GM21447 (cell line): Measurements from ENCODE around the gene SVIL.
"Not testable (repeated sequence)": the region's sequence is repeated elsewhere in the genome, so short reads cannot be mapped to it uniquely, and the experiment has no call there.

ENCODE experiments used
- ATAC-seq: cut with Tn5 transposase; IDR thresholded peaks from one replicate; pipeline ENCODE4 v1.9.1; 2021; ENCODE audit not compliant: unreplicated experiment

SVIL gene

GRCh38 chr10:29546773-29547313, 87.9 kb downstream of the SVIL start:
- no peak for ATAC-seq

GRCh38 chr10:29545122-29545521, 89.6 kb downstream of the SVIL start:
- ATAC-seq, result no peak

GRCh38 chr10:29543715-29544114, 91.1 kb downstream of the SVIL start:
- ATAC-seq, result no peak

- ATAC-seq, result no peak
These were observed 92.0 kb downstream of the SVIL start for GRCh38 chr10:29542723-29543122.

GRCh38 chr10:29541422-29542210, 93.2 kb downstream of the SVIL start:
- no peak for ATAC-seq

- ATAC-seq, result no peak
These were observed 94.8 kb downstream of the SVIL start for GRCh38 chr10:29540016-29540415.

GRCh38 chr10:29539412-29539811, 95.4 kb downstream of the SVIL start:
- ATAC-seq, result no peak

- ATAC-seq, result no peak
These were observed 97.0 kb downstream of the SVIL start for GRCh38 chr10:29537799-29538198.

GRCh38 chr10:29536691-29537090, 98.1 kb downstream of the SVIL start:
- not testable (repeated sequence) for ATAC-seq

GRCh38 chr10:29535778-29536453, 98.9 kb downstream of the SVIL start:
- no peak for ATAC-seq

- no peak for ATAC-seq
These were observed 99.6 kb downstream of the SVIL start for GRCh38 chr10:29535012-29535777.

- no peak for ATAC-seq
These were observed 100.2 kb downstream of the SVIL start for GRCh38 chr10:29534590-29534989.

GRCh38 chr10:29533696-29534285, 101.0 kb downstream of the SVIL start:
- ATAC-seq, result no peak

- no peak for ATAC-seq
These were observed 101.7 kb downstream of the SVIL start for GRCh38 chr10:29533046-29533445.

GRCh38 chr10:29532256-29532878, 102.4 kb downstream of the SVIL start:
- no peak for ATAC-seq

GRCh38 chr10:29530112-29530976, 104.4 kb downstream of the SVIL start:
- ATAC-seq, result no peak

- ATAC-seq, result no peak
These were observed 105.6 kb downstream of the SVIL start for GRCh38 chr10:29529146-29529545.

GRCh38 chr10:29525762-29526161, 109.0 kb downstream of the SVIL start:
- no peak for ATAC-seq

GRCh38 chr10:29524720-29525119, 110.1 kb downstream of the SVIL start:
- ATAC-seq, result no peak

- no peak for ATAC-seq
These were observed 110.5 kb downstream of the SVIL start for GRCh38 chr10:29524294-29524693.
